Smooth muscle cell (in vitro differentiated cells): Measurements from ENCODE around the gene IFIH1. TPM values are rescaled to one million over a fixed set of nuclear protein-coding genes. Genes with fewer than 3 reads are reported as not detected.

Experiments used
- DNase-seq: peaks from one replicate; lab custom pipeline; 2025; ENCODE audit not compliant: unreplicated experiment; lab: John Stamatoyannopoulos, UW
- H2AFZ ChIP-seq: fragments of 200-600 bp; sonication (generic); 2 replicates; pipeline ENCODE4 v1.6.0; 2016; ENCODE audit warnings: antibody characterized with exemption, low read depth, mild to moderate bottlenecking
- H3F3A ChIP-seq: fragments of 200-600 bp; sonication (generic); 2 replicates; pipeline ENCODE4 v1.6.0; 2017; ENCODE audit warnings: antibody characterized with exemption, low read depth
- H3K27ac ChIP-seq: fragments of 200-600 bp; sonication (generic); 2 replicates; pipeline ENCODE4 v1.5.1; 2016; ENCODE audit warnings: low read depth, mild to moderate bottlenecking
- H3K27me3 ChIP-seq: fragments of 200-600 bp; sonication (generic); 2 replicates; pipeline ENCODE4 v1.6.1; 2016; ENCODE audit warnings: low read depth, mild to moderate bottlenecking
- H3K36me3 ChIP-seq: fragments of 200-600 bp; sonication (generic); 2 replicates; pipeline ENCODE4 v1.5.1; 2016; ENCODE audit warnings: low read depth
- H3K4me1 ChIP-seq: fragments of 200-600 bp; sonication (generic); 2 replicates; pipeline ENCODE4 v1.5.1; 2016; ENCODE audit warnings: low read depth
- H3K4me2 ChIP-seq: fragments of 200-600 bp; sonication (generic); 2 replicates; pipeline ENCODE4 v1.6.0; 2016; ENCODE audit warnings: mild to moderate bottlenecking
- H3K4me3 ChIP-seq: fragments of 200-600 bp; sonication (generic); 2 replicates; pipeline ENCODE4 v1.5.1; 2016; ENCODE audit warnings: mild to moderate bottlenecking
- H3K79me2 ChIP-seq: fragments of 200-600 bp; sonication (generic); 2 replicates; pipeline ENCODE4 v1.6.0; 2016; ENCODE audit warnings: low read depth, mild to moderate bottlenecking
- H3K9ac ChIP-seq: fragments of 200-600 bp; sonication (generic); 2 replicates; pipeline ENCODE4 v1.6.0; 2016; ENCODE audit warnings: low read depth
- H3K9me3 ChIP-seq: fragments of 200-600 bp; sonication (generic); replicated peaks from 2 replicates; pipeline ENCODE4 v1.5.1; 2016; ENCODE audit warnings: low read depth
- H4K20me1 ChIP-seq: fragments of 200-600 bp; sonication (generic); 2 replicates; pipeline ENCODE4 v1.6.0; 2016; ENCODE audit warnings: low read depth
- CTCF ChIP-seq: fragments of 200-600 bp; sonication (generic); IDR thresholded peaks from 2 replicates; pipeline ENCODE4 v1.5.1; 2017; ENCODE audit warnings: borderline replicate concordance, mild to moderate bottlenecking, antibody characterized with exemption; ENCODE audit not compliant: insufficient read depth, poor library complexity, severe bottlenecking
- WGBS: methylation state at CpG from one replicate; pipeline ENCODE4 v1.1.7; 2016; ENCODE audit warnings: low lambda C conversion rate; 5-methylcytosine and 5-hydroxymethylcytosine counted together
- polyA plus RNA-seq: library from polyadenylated mRNA; unstranded; fragments of >200 nt; fragmentation: Nextera tagmentation; extraction: Ambion mirVana; gene quantifications from 2 replicates; pipeline ENCODE4 v1.2.1, GENCODE V29; 2016
- total RNA-seq: library from RNA; depleted of rRNA; stranded (reverse); fragments of >200 nt; gene quantifications from 2 replicates; pipeline ENCODE4 v1.2.3, GENCODE V29; 2014

Gene IFIH1
- total and polyA plus RNA-seq, 2 experiments from 2014 or later = 0.24 to 2.3 TPM

GRCh38 chr2:162233197-162233596, 85.3 kb downstream of the IFIH1 start:
- peaks cover 3% of the 10 kb centered on the region for H3K79me2 ChIP-seq
- H3K9me3 ChIP-seq = no peaks in the 10 kb centered on the region
- TF ChIP-seq CTCF = no peak
- peak overlapping the region; percentile 40 for H3K4me2 ChIP-seq
- H3K27ac ChIP-seq = peak overlapping the region; percentile 66
- DNase-seq = no peak
- no peaks in the 10 kb centered on the region for H3K4me1 ChIP-seq
- H3K36me3 ChIP-seq = no peaks in the 10 kb centered on the region
- no peak overlapping the region for H3K4me3 ChIP-seq
- H2AFZ ChIP-seq = no peak overlapping the region
- H3K27me3 ChIP-seq = no peaks in the 10 kb centered on the region
- no peaks in the 10 kb centered on the region for H3F3A ChIP-seq
- no peak overlapping the region for H3K9ac ChIP-seq
- no peaks in the 10 kb centered on the region for H4K20me1 ChIP-seq
- WGBS = 3% methylated on average over 1 of the region's 1 CpG

- H3K79me2 ChIP-seq = no peaks in the 10 kb centered on the region
- H3K27ac ChIP-seq = peak overlapping the region; percentile 66
- no peak overlapping the region for H3K4me3 ChIP-seq
- no peak overlapping the region for H2AFZ ChIP-seq
- WGBS = 59% methylated on average over 2 of the region's 2 CpGs
- peak overlapping the region; percentile 40 for H3K4me2 ChIP-seq
- H3K4me1 ChIP-seq = no peaks in the 10 kb centered on the region
- DNase-seq = no peak
- no peaks in the 10 kb centered on the region for H4K20me1 ChIP-seq
- H3K9ac ChIP-seq = no peak overlapping the region
- no peaks in the 10 kb centered on the region for H3F3A ChIP-seq
- TF ChIP-seq CTCF = no peak
- no peaks in the 10 kb centered on the region for H3K27me3 ChIP-seq
- H3K36me3 ChIP-seq = no peaks in the 10 kb centered on the region
- no peaks in the 10 kb centered on the region for H3K9me3 ChIP-seq
Measured at GRCh38 chr2:162232671-162233070, 85.8 kb downstream of the IFIH1 start.

- Histone ChIP-seq H3F3A (no peaks in the 10 kb centered on the region), H3K27ac (peak overlapping the region; percentile 66), H3K4me2 (peak overlapping the region; percentile 40), H3K9me3 (no peaks in the 10 kb centered on the region), H3K79me2 (no peaks in the 10 kb centered on the region), H3K4me3 (no peak overlapping the region), H2AFZ (no peak overlapping the region), H3K36me3 (no peaks in the 10 kb centered on the region), H4K20me1 (no peaks in the 10 kb centered on the region), H3K27me3 (no peaks in the 10 kb centered on the region), H3K4me1 (no peaks in the 10 kb centered on the region), H3K9ac (no peak overlapping the region)
- TF ChIP-seq CTCF = no peak
- 86% methylated on average over 2 of the region's 2 CpGs for WGBS
- no peak for DNase-seq
Measured at GRCh38 chr2:162232027-162232426, 86.5 kb downstream of the IFIH1 start.

GRCh38 chr2:162230761-162231160, 87.7 kb downstream of the IFIH1 start:
- H3K79me2 ChIP-seq = no peaks in the 10 kb centered on the region
- no peaks in the 10 kb centered on the region for H3K4me1 ChIP-seq
- TF ChIP-seq CTCF = no peak
- H3K4me2 ChIP-seq = peak overlapping the region; percentile 8
- no peak overlapping the region for H3K9ac ChIP-seq
- H3K27ac ChIP-seq = no peak overlapping the region
- no peak for DNase-seq
- H3K36me3 ChIP-seq = no peaks in the 10 kb centered on the region
- no peaks in the 10 kb centered on the region for H3K9me3 ChIP-seq
- H2AFZ ChIP-seq = no peak overlapping the region
- H3F3A ChIP-seq = no peaks in the 10 kb centered on the region
- no peaks in the 10 kb centered on the region for H3K27me3 ChIP-seq
- H3K4me3 ChIP-seq = no peak overlapping the region
- no peaks in the 10 kb centered on the region for H4K20me1 ChIP-seq
- WGBS = 63% methylated on average over 1 of the region's 1 CpG
